ENCODE results near the gene IMMP2L. TPM values are rescaled to one million over a fixed set of nuclear protein-coding genes. Genes with fewer than 3 reads are reported as not detected.
"Not testable (repeated sequence)": the region's sequence is repeated elsewhere in the genome, so short reads cannot be mapped to it uniquely, and the experiment has no call there.

Gene IMMP2L
- total RNA-seq, 3 donors from 2014 or later (not counting 1 experiment from before 2014, with no cell fraction given): 6.9 to 9.2 (median 8.7) TPM

DNA sequence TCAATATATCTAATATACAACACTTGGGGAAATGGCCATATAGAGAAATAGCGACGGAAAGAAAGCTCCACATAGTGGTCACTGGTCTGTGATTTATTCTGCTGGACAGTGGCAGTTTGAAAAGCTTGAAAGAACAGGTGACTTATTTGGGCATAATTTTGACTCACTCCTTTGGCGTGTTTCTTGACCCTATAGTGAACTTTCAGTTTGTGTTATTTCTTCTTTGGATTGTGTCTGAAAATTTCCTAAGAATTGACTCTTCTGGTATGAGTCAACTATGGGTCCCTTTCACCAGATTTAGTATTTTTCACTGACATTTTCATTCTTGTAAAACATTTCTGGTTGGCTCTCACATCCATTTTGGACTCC is 25.8 kb upstream of the IMMP2L start:
- no peaks in the 10 kb centered on the region for H3K36me3 ChIP-seq (ENCODE audit: control insufficient read depth, insufficient read depth, low read length)
- H3K4me3 ChIP-seq (ENCODE audit: low read length): no peak overlapping the region
- no peaks in the 10 kb centered on the region for H3K9me3 Mint-ChIP-seq
- H3K9me3 ChIP-seq (ENCODE audit: control insufficient read depth, insufficient read depth, low read length): no peaks in the 10 kb centered on the region
- H3K27me3 Mint-ChIP-seq (ENCODE audit: low read depth in 2 of 2): no peaks in the 10 kb centered on the region
- intact Hi-C loops (cut with micrococcal nuclease): no loop called here
- no peaks in the 10 kb centered on the region for H3K4me1 ChIP-seq (ENCODE audit: control insufficient read depth, insufficient read depth, low read length)
- no peak overlapping the region for H3K4me3 Mint-ChIP-seq
- no peak overlapping the region for H3K27ac Mint-ChIP-seq
- H3K4me1 Mint-ChIP-seq: no peaks in the 10 kb centered on the region
- DNase-seq (no peak), ATAC-seq (no peak)
- no peak overlapping the region for H3K27ac ChIP-seq (ENCODE audit: low read length)
- H3K36me3 Mint-ChIP-seq: no peaks in the 10 kb centered on the region
- no peaks in the 10 kb centered on the region for H3K27me3 ChIP-seq (ENCODE audit: control insufficient read depth, insufficient read depth, low read length)
- TF ChIP-seq CTCF (IDR thresholded peaks at IDR 0.05): no peak
- 92% methylated on average over 3 of the region's 3 CpGs for WGBS (ENCODE audit: insufficient coverage)

DNA sequence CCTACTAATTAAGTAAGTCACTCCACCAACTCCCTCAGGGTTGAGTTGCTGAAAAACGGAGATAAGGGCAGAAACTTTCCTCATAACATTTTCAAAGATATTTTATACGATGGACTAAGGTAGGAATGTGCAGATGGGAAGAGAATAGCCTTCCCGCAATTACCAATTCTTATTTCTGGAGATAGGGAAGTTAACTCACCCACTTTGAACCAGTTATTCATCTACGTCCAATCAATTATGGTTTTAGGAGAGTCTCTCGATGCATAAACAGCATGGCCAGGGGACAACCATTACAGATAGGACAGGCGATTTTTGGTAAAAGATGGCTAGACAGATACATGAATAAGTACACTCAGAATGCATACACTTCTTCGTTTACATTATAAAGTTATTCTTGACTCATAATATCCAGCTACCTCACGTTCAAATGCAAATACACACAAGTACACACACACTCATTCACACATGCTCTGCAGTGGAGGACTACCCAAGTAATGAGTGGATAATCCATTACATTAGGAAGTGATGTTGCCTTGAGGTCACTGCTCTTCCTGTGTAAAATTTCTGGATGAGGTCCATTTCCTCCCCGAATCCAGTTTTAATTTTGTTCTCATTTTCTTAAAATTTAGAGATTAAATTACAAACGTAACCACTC is 25.2 kb upstream of the IMMP2L start:
- Histone ChIP-seq H3K9me3 (ENCODE audit: control insufficient read depth, insufficient read depth, low read length) (no peaks in the 10 kb centered on the region), H3K4me1 (ENCODE audit: control insufficient read depth, insufficient read depth, low read length) (no peaks in the 10 kb centered on the region), H3K36me3 (ENCODE audit: control insufficient read depth, insufficient read depth, low read length) (no peaks in the 10 kb centered on the region), H3K27ac (ENCODE audit: low read length) (no peak overlapping the region), H3K4me3 (ENCODE audit: low read length) (no peak overlapping the region), H3K27me3 (ENCODE audit: control insufficient read depth, insufficient read depth, low read length) (no peaks in the 10 kb centered on the region)
- H3K9me3 Mint-ChIP-seq: no peaks in the 10 kb centered on the region
- H3K27ac Mint-ChIP-seq: no peak overlapping the region
- no peaks in the 10 kb centered on the region for H3K27me3 Mint-ChIP-seq (ENCODE audit: low read depth in 2 of 2)
- H3K4me3 Mint-ChIP-seq: no peak overlapping the region
- DNase-seq (no peak), ATAC-seq (no peak)
- no peaks in the 10 kb centered on the region for H3K36me3 Mint-ChIP-seq
- 95% methylated on average over 3 of the region's 10 CpGs for WGBS (ENCODE audit: insufficient coverage)
- no peaks in the 10 kb centered on the region for H3K4me1 Mint-ChIP-seq
- TF ChIP-seq CTCF (IDR thresholded peaks at IDR 0.05): no peak
- intact Hi-C loops (cut with micrococcal nuclease): no loop called here

GRCh38 chr7:111586711-111587409 is 24.6 kb upstream of the IMMP2L start:
- no peaks in the 10 kb centered on the region for H3K4me1 ChIP-seq (ENCODE audit: control insufficient read depth, insufficient read depth, low read length)
- intact Hi-C loops (cut with micrococcal nuclease): no loop called here
- Mint-ChIP-seq H3K27me3 (ENCODE audit: low read depth in 2 of 2) (no peaks in the 10 kb centered on the region), H3K27ac (no peak overlapping the region), H3K36me3 (no peaks in the 10 kb centered on the region), H3K4me3 (no peak overlapping the region), H3K4me1 (no peaks in the 10 kb centered on the region), H3K9me3 (no peaks in the 10 kb centered on the region)
- 81% methylated on average over 4 of the region's 4 CpGs for WGBS (ENCODE audit: insufficient coverage)
- no peak for DNase-seq
- H3K9me3 ChIP-seq (ENCODE audit: control insufficient read depth, insufficient read depth, low read length): no peaks in the 10 kb centered on the region
- H3K36me3 ChIP-seq (ENCODE audit: control insufficient read depth, insufficient read depth, low read length): no peaks in the 10 kb centered on the region
- no peak for TF ChIP-seq CTCF (IDR thresholded peaks at IDR 0.05)
- no peak for ATAC-seq
- no peak overlapping the region for H3K4me3 ChIP-seq (ENCODE audit: low read length)
- no peaks in the 10 kb centered on the region for H3K27me3 ChIP-seq (ENCODE audit: control insufficient read depth, insufficient read depth, low read length)
- H3K27ac ChIP-seq (ENCODE audit: low read length): no peak overlapping the region

GRCh38 chr7:111581784-111582488 is 19.6 kb upstream of the IMMP2L start:
- H3K4me3 Mint-ChIP-seq; H3K36me3 ChIP-seq (ENCODE audit: control insufficient read depth, insufficient read depth, low read length); H3K4me3 ChIP-seq (ENCODE audit: low read length); H3K9me3 ChIP-seq (ENCODE audit: control insufficient read depth, insufficient read depth, low read length); intact Hi-C loops (cut with micrococcal nuclease); H3K27me3 ChIP-seq (ENCODE audit: control insufficient read depth, insufficient read depth, low read length); H3K4me1 ChIP-seq (ENCODE audit: control insufficient read depth, insufficient read depth, low read length); ATAC-seq; H3K36me3 Mint-ChIP-seq; DNase-seq; H3K27ac ChIP-seq (ENCODE audit: low read length); H3K9me3 Mint-ChIP-seq; H3K4me1 Mint-ChIP-seq; H3K27me3 Mint-ChIP-seq (ENCODE audit: low read depth in 2 of 2); H3K27ac Mint-ChIP-seq: not testable (repeated sequence)
- 98% methylated on average over 22 of the region's 40 CpGs for WGBS (ENCODE audit: insufficient coverage)

DNA sequence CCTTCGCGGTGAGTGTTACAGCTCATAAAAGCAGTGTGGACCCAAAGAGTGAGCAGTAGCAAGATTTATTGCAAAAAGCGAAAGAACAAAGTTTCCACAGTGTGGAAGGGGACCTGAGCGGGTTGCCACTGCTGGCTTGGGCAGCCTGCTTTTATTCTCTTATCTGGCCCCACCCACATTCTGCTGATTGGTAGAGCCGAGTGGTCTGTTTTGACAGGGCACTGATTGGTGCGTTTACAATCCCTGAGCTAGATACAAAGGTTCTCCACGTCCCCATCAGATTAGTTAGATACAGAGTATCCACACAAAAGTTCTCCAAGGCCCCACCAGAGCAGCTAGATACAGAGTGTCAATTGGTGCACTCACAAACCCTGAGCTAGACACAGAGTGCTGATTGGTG is 18.9 kb upstream of the IMMP2L start:
- H3K27ac Mint-ChIP-seq; intact Hi-C loops (cut with micrococcal nuclease); H3K36me3 ChIP-seq (ENCODE audit: control insufficient read depth, insufficient read depth, low read length); H3K4me3 ChIP-seq (ENCODE audit: low read length); DNase-seq; H3K4me1 Mint-ChIP-seq; H3K9me3 ChIP-seq (ENCODE audit: control insufficient read depth, insufficient read depth, low read length); ATAC-seq; H3K9me3 Mint-ChIP-seq; H3K27ac ChIP-seq (ENCODE audit: low read length); H3K36me3 Mint-ChIP-seq; H3K27me3 ChIP-seq (ENCODE audit: control insufficient read depth, insufficient read depth, low read length); H3K4me1 ChIP-seq (ENCODE audit: control insufficient read depth, insufficient read depth, low read length); H3K27me3 Mint-ChIP-seq (ENCODE audit: low read depth in 2 of 2); H3K4me3 Mint-ChIP-seq: not testable (repeated sequence)
- 83% methylated on average over 4 of the region's 7 CpGs for WGBS (ENCODE audit: insufficient coverage)
